Liver (tissue), 9 donors: Measurements from ENCODE around the gene DBH. TPM values are rescaled to one million over a fixed set of nuclear protein-coding genes. Genes with fewer than 3 reads are reported as not detected.

Source experiments
- DNase-seq: peaks from one replicate; pipeline ENCODE4 v3.0.0-alpha.2; 2017; ENCODE audit warnings: low spot score
- H3K27ac ChIP-seq, 2 donors: one replicate each; pipeline ENCODE4 v1.7.0; 2013; ENCODE audit warnings: inconsistent platforms in 2 of 2, low read length in 2 of 2, control low read depth in 1 of 2, low read depth in 1 of 2, mild to moderate bottlenecking in 1 of 2
- H3K27me3 ChIP-seq, 4 donors: one replicate each; pipeline versions ENCODE4 v1.6.1 to v1.7.0; 2013; ENCODE audit warnings: low read length in 3 of 4, inconsistent platforms in 1 of 4, mild to moderate bottlenecking in 1 of 4, moderate library complexity in 1 of 4; ENCODE audit not compliant: control insufficient read depth in 4 of 4, insufficient read depth in 4 of 4
- H3K36me3 ChIP-seq, 4 donors: one replicate each; pipeline versions ENCODE4 v1.6.1 to v1.7.0; 2013; ENCODE audit warnings: low read length in 3 of 4, mild to moderate bottlenecking in 3 of 4, low read depth in 1 of 4, moderate library complexity in 1 of 4; ENCODE audit not compliant: control insufficient read depth in 4 of 4, insufficient read depth in 3 of 4
- H3K4me1 ChIP-seq, 4 donors: one replicate each; pipeline versions ENCODE4 v1.6.1 to v1.7.0; 2013; ENCODE audit warnings: low read length in 3 of 4, mild to moderate bottlenecking in 3 of 4, moderate library complexity in 1 of 4; ENCODE audit not compliant: control insufficient read depth in 4 of 4, insufficient read depth in 4 of 4
- H3K4me3 ChIP-seq, 3 donors: one replicate each; pipeline versions ENCODE4 v1.6.1 to v1.7.0; 2013; ENCODE audit warnings: low read length in 3 of 3, control low read depth in 1 of 3, low read depth in 1 of 3, mild to moderate bottlenecking in 1 of 3
- H3K9ac ChIP-seq, 2 donors: one replicate each; pipeline ENCODE4 v1.7.0; 2013; ENCODE audit warnings: low read length in 2 of 2, mild to moderate bottlenecking in 2 of 2, moderate library complexity in 2 of 2, control low read depth in 1 of 2, low read depth in 1 of 2
- H3K9me3 ChIP-seq, 4 donors: one replicate each; pipeline versions ENCODE4 v1.6.1 to v1.7.0; 2013; ENCODE audit warnings: low read length in 3 of 4; ENCODE audit not compliant: control insufficient read depth in 4 of 4
- EGR1 ChIP-seq, 2 donors: IDR thresholded peaks; 2 replicates each; pipeline ENCODE4 v1.6.1; 2016 to 2018; ENCODE audit warnings: antibody characterized with exemption in 2 of 2, low read depth in 2 of 2
- FOXA1 ChIP-seq: IDR thresholded peaks from 2 replicates; pipeline ENCODE4 v1.6.1; 2016; ENCODE audit warnings: antibody characterized with exemption
- FOXA2 ChIP-seq: IDR thresholded peaks from 2 replicates; pipeline ENCODE4 v1.6.1; 2016; ENCODE audit warnings: antibody characterized with exemption
- GABPA ChIP-seq, 2 donors: IDR thresholded peaks in 1 of 2; conservative IDR thresholded peaks in 1 of 2; 2 replicates each; pipeline ENCODE4 v1.6.1; 2016; ENCODE audit warnings: antibody characterized with exemption in 2 of 2, mild to moderate bottlenecking in 1 of 2, moderate library complexity in 1 of 2
- HNF4A ChIP-seq, 2 donors: conservative IDR thresholded peaks; 2 replicates each; pipeline ENCODE4 v1.6.1; 2016; ENCODE audit warnings: antibody characterized with exemption in 2 of 2, mild to moderate bottlenecking in 2 of 2
- HNF4G ChIP-seq: IDR thresholded peaks from 2 replicates; pipeline ENCODE4 v1.6.1; 2016; ENCODE audit warnings: antibody characterized with exemption
- RAD21 ChIP-seq, 2 donors: IDR thresholded peaks; 2 replicates each; pipeline ENCODE4 v1.6.1; 2016; ENCODE audit warnings: antibody characterized with exemption in 2 of 2, mild to moderate bottlenecking in 2 of 2
- REST ChIP-seq: IDR thresholded peaks from 2 replicates; pipeline ENCODE4 v1.6.1; 2016; ENCODE audit warnings: antibody characterized with exemption, mild to moderate bottlenecking
- RXRA ChIP-seq, 2 donors: IDR thresholded peaks; 2 replicates each; pipeline ENCODE4 v1.6.1; 2017 to 2018; ENCODE audit warnings: antibody characterized with exemption in 2 of 2, mild to moderate bottlenecking in 1 of 2
- SP1 ChIP-seq: IDR thresholded peaks from 2 replicates; pipeline ENCODE4 v1.6.1; 2018; ENCODE audit warnings: antibody characterized with exemption, mild to moderate bottlenecking
- YY1 ChIP-seq: IDR thresholded peaks from 2 replicates; pipeline ENCODE4 v1.6.1; 2016; ENCODE audit warnings: antibody characterized with exemption, mild to moderate bottlenecking
- WGBS: extraction: QIAGEN DNeasy Blood & Tissue Kit; methylation state at CpG from one replicate; pipeline ENCODE4 v1.1.7; 2013; 5-methylcytosine and 5-hydroxymethylcytosine counted together
- polyA plus RNA-seq, 2 donors: library from polyadenylated mRNA; stranded (reverse) in 1 of 2; unstranded in 1 of 2; fragments of 200-250 nt in 1 of 2; fragments of >200 nt in 1 of 2; fragmentation: Nextera tagmentation in 1 of 2; extraction: Ambion mirVana in 1 of 2; gene quantifications; one replicate each; pipeline versions ENCODE4 v1.2.1 to v1.2.3, GENCODE V29; 2013 to 2015
- total RNA-seq, 2 donors: library from RNA; depleted of rRNA; stranded (reverse); fragments of >200 nt; gene quantifications; one replicate each; pipeline ENCODE4 v1.2.3, GENCODE V29; 2014
- TF ChIP-seq, protein P1 (sequence below): IDR thresholded peaks from 2 replicates; pipeline ENCODE4 v1.6.1; 2016; ENCODE audit warnings: antibody characterized with exemption
- donor health status: healthy.
- donor health status: healthy.
- donor health status: healthy.
- donor health status: healthy.
- donor health status: healthy.

DBH gene
- total and polyA plus RNA-seq, 4 donors, result 0.37 to 21.2 (median 2.5) TPM

- H3K27me3 ChIP-seq, result peaks cover 0 to 4% (median 0%) of the 10 kb centered on the region in 4 donors
- peaks cover 0 to 2% (median 0%) of the 10 kb centered on the region in 4 donors for H3K4me1 ChIP-seq
- TF ChIP-seq FOXA2 (no peak), SP1 (no peak)
- no peak overlapping the region for H3K4me3 ChIP-seq
- DNase-seq, result no peak
- H3K36me3 ChIP-seq, result no peaks in the 10 kb centered on the region
- no peaks in the 10 kb centered on the region for H3K9me3 ChIP-seq
- no peak overlapping the region for H3K27ac ChIP-seq
- H3K9ac ChIP-seq, result no peak overlapping the region
- WGBS, result 81% methylated on average over 16 of the region's 16 CpGs
These were observed 22.7 kb upstream of the DBH start for GRCh38 chr9:133613432-133613831.

DNA sequence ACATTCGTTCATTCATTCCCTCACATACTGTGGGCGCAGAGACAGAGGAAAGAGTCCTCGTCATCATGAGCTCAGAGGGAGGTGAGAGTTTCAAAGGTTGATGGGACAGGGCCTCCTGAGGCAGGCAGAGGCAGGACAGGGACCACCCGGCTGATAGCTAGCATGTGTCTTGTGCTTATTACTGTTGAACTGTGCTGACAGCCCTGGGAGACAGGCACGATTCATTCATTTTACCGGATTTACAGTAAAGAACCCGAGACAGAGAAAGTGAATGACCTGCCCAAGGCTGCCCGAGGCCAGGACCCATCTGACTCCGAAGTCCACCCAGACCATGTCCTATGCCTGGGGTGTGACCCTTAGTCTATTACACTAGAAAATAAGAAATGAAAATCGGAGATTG is 22.1 kb upstream of the DBH start:
- Histone ChIP-seq H3K9me3 (no peaks in the 10 kb centered on the region), H3K27ac (no peak overlapping the region), H3K9ac (no peak overlapping the region), H3K27me3 (peaks cover 0 to 4% (median 0%) of the 10 kb centered on the region in 4 donors), H3K36me3 (no peaks in the 10 kb centered on the region), H3K4me1 (peaks cover 0 to under 1% (median 0%) of the 10 kb centered on the region in 4 donors), H3K4me3 (no peak overlapping the region)
- 64% methylated on average over 10 of the region's 10 CpGs for WGBS
- no peak for DNase-seq
- no peak for TF ChIP-seq REST

DNA sequence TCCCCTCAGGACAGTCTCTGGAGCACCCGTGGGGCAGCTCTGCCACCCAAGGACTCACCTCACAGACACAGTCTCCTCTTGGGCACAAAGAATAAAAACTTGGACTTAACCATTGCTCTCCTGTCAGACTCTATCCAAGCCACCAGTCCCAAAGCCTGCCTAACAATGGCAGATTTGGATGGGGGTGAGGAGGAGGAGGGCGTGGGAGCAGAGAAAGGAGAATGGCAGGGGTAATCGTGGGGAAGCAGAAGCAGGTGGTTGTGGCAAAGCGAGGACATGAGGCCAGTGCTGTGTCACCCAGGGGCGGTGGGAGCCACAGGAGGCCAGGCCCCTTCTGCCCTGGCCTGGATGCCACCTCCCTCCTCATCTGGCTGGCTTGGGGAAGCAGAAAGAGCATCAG is 21.5 kb upstream of the DBH start:
- Histone ChIP-seq H3K36me3 (no peaks in the 10 kb centered on the region), H3K27ac (no peak overlapping the region), H3K9me3 (no peaks in the 10 kb centered on the region), H3K9ac (no peak overlapping the region), H3K27me3 (peaks cover 0 to 4% (median 0%) of the 10 kb centered on the region in 4 donors), H3K4me1 (no peaks in the 10 kb centered on the region), H3K4me3 (no peak overlapping the region)
- TF ChIP-seq SP1 (no peak), RXRA (IDR thresholded peaks at IDR 0.05) (no peak), GABPA (IDR thresholded peaks at IDR 0.05 in 1 of 2, conservative IDR thresholded peaks at IDR 0.05 in 1 of 2) (no peak), HNF4A (conservative IDR thresholded peaks at IDR 0.05) (no peak), HNF4G (no peak), RAD21 (IDR thresholded peaks at IDR 0.05) (no peak), EGR1 (IDR thresholded peaks at IDR 0.05; ENCODE audit: low read depth in 2 of 2) (no peak), FOXA1 (no peak), YY1 (no peak)
- TF ChIP-seq, protein P1, sequence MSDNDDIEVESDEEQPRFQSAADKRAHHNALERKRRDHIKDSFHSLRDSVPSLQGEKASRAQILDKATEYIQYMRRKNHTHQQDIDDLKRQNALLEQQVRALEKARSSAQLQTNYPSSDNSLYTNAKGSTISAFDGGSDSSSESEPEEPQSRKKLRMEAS, result no peak
- DNase-seq, result no peak
- 70% methylated on average over 5 of the region's 5 CpGs for WGBS
